ENCODE results near the gene NAGS. TPM values are rescaled to one million over a fixed set of nuclear protein-coding genes. Genes with fewer than 3 reads are reported as not detected.
"Not testable (repeated sequence)": the region's sequence is repeated elsewhere in the genome, so short reads cannot be mapped to it uniquely, and the experiment has no call there.

The NAGS gene
- polyA plus RNA-seq, 1 donor (not counting 4 experiments of a cell fraction or from before 2014, with no cell fraction given), result 1.8 TPM

DNA sequence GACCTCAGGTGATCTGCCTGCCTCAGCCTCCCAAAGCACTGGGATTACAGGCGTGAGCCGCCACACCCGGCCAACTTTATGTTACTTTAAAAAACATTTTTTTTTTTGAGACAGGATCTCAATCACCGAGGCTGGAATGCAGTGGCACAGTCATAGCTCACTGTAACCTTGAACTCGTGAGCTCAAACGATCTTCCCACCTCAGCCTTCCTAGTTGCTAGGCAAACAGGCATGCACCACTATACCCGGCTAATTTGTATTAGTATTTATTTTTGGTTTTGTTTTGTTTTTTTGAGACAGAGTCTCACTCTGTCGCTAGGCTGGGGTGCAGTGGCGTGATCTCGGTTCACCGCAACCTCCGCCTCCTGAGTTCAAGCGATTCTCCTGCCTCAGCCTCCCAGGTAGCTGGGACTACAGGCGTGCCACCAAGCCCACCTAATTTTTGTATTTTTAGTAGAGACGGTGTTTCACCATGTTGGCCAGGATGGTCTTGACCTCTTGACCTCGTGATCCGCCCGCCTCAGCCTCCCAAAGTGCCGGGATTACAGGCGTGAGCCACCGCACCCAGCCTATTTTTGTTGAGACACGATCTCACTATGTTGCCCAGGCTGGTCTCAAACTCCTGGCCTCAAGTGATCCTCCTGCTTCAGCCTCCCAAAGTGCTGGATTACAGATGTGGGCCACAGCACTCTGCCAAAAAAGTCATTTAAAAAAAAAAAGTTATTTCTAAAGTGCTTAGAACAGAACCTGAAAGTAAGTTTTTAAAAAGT is 31.8 kb upstream of the NAGS start:
- dilution Hi-C loops (cut with MboI; ENCODE audit: extremely low pct_ligation_motif_present, low sequenced_read_pairs); H3K9me1 ChIP-seq (ENCODE audit: control insufficient read depth, extremely low read depth, insufficient read depth, low read length); H3K4me3 ChIP-seq (ENCODE audit: control insufficient read depth in 2 of 3, extremely low read depth in 1 of 3, insufficient read depth in 2 of 3, low read depth in 1 of 3, low read length in 3 of 3); H3K9ac ChIP-seq (ENCODE audit: control insufficient read depth, extremely low read depth, insufficient read depth, low read length); FAIRE-seq; H4K20me1 ChIP-seq (ENCODE audit: control insufficient read depth, extremely low read depth, insufficient read depth, low read length); H3K9me3 ChIP-seq (ENCODE audit: control insufficient read depth, low read depth, low read length); H3K4me2 ChIP-seq (ENCODE audit: control insufficient read depth, extremely low read depth, insufficient read depth, low read depth, low read length); DNase-seq (ENCODE audit: low read depth, low spot score); H3K36me3 ChIP-seq (ENCODE audit: control insufficient read depth in 2 of 2, extremely low read depth in 1 of 2, insufficient read depth in 2 of 2, low read length in 2 of 2); H3K27ac ChIP-seq (ENCODE audit: control insufficient read depth, insufficient read depth, low read length); H3K4me1 ChIP-seq (ENCODE audit: control insufficient read depth, extremely low read depth, insufficient read depth, low read length); H3K79me2 ChIP-seq (ENCODE audit: control insufficient read depth, insufficient read depth, low read length); H2AFZ ChIP-seq (ENCODE audit: control insufficient read depth, low read length): not testable (repeated sequence)
- peaks cover 12% of the 10 kb centered on the region for H3K27me3 ChIP-seq (ENCODE audit: control insufficient read depth, extremely low read depth, insufficient read depth, low read length)

DNA sequence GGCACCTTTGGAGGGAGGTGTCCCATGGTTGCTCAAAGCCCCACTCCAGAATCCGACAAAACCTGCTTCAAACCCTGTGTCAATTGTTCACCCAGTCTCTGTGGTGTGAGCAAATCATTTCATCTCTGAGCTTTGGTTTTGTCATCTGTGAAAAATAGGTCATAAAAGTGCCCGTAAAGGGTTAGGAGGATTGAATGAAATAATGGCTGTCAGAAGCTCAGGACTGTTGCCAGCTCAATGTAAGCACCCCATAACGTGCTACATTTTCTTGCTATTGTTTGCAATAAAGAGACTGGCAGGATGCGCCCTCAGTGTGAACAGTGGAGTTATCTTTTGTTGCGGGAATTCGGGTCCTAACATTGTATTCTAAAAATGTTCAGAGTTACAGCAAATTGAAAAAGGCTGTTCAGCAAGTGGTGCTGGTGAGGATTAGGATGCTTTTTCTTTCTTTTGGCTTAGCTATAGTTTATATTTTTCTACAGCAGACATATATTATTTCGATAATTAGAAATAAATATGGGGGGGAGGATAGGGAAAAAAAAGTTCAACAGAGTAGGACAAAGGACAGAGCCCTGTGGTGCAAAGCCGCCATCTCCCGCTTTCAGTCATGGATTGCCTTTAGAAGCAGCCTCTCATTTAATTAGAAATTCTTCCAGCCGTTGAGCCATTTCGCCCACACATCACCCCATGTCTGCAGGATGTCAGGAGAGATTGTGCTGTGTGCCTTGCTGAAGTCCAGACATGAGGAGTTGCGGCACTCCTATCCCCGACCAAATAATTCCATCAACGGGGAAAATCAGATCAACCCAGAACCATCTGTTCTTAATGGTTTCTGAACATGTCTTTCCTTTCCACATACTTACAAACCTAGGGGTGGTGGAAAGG is 29.8 kb upstream of the NAGS start:
- no peaks in the 10 kb centered on the region for H3K4me1 ChIP-seq (ENCODE audit: control insufficient read depth, extremely low read depth, insufficient read depth, low read length)
- H2AFZ ChIP-seq (ENCODE audit: control insufficient read depth, low read length), result no peak overlapping the region
- no peak overlapping the region for H3K9ac ChIP-seq (ENCODE audit: control insufficient read depth, extremely low read depth, insufficient read depth, low read length)
- FAIRE-seq, result no peak
- H4K20me1 ChIP-seq (ENCODE audit: control insufficient read depth, extremely low read depth, insufficient read depth, low read length), result no peaks in the 10 kb centered on the region
- H3K9me1 ChIP-seq (ENCODE audit: control insufficient read depth, extremely low read depth, insufficient read depth, low read length), result no peaks in the 10 kb centered on the region
- peaks cover 28% of the 10 kb centered on the region for H3K27me3 ChIP-seq (ENCODE audit: control insufficient read depth, extremely low read depth, insufficient read depth, low read length)
- no peaks in the 10 kb centered on the region for H3K36me3 ChIP-seq (ENCODE audit: control insufficient read depth in 2 of 2, extremely low read depth in 1 of 2, insufficient read depth in 2 of 2, low read length in 2 of 2)
- H3K9me3 ChIP-seq (ENCODE audit: control insufficient read depth, low read depth, low read length), result no peaks in the 10 kb centered on the region
- no peaks in the 10 kb centered on the region for H3K79me2 ChIP-seq (ENCODE audit: control insufficient read depth, insufficient read depth, low read length)
- no peak for DNase-seq (ENCODE audit: low read depth, low spot score)
- H3K4me2 ChIP-seq (ENCODE audit: control insufficient read depth, extremely low read depth, insufficient read depth, low read depth, low read length), result no peak overlapping the region
- dilution Hi-C loops (cut with MboI; ENCODE audit: extremely low pct_ligation_motif_present, low sequenced_read_pairs), result no loop called here
- no peak overlapping the region for H3K27ac ChIP-seq (ENCODE audit: control insufficient read depth, insufficient read depth, low read length)
- no peak for TF ChIP-seq EZH2 (IDR thresholded peaks at IDR 0.05; ENCODE audit: low read length)
- TF ChIP-seq, protein P1, sequence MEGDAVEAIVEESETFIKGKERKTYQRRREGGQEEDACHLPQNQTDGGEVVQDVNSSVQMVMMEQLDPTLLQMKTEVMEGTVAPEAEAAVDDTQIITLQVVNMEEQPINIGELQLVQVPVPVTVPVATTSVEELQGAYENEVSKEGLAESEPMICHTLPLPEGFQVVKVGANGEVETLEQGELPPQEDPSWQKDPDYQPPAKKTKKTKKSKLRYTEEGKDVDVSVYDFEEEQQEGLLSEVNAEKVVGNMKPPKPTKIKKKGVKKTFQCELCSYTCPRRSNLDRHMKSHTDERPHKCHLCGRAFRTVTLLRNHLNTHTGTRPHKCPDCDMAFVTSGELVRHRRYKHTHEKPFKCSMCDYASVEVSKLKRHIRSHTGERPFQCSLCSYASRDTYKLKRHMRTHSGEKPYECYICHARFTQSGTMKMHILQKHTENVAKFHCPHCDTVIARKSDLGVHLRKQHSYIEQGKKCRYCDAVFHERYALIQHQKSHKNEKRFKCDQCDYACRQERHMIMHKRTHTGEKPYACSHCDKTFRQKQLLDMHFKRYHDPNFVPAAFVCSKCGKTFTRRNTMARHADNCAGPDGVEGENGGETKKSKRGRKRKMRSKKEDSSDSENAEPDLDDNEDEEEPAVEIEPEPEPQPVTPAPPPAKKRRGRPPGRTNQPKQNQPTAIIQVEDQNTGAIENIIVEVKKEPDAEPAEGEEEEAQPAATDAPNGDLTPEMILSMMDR (optimal IDR thresholded peaks at IDR 0.05 in 1 of 3, IDR thresholded peaks at IDR 0.05 in 1 of 3, conservative IDR thresholded peaks at IDR 0.05 in 1 of 3; ENCODE audit: extremely low read depth in 1 of 3, insufficient read depth in 2 of 3, low read length in 3 of 3), result no peak
- no peak overlapping the region for H3K4me3 ChIP-seq (ENCODE audit: control insufficient read depth in 2 of 3, extremely low read depth in 1 of 3, insufficient read depth in 2 of 3, low read depth in 1 of 3, low read length in 3 of 3)
